Activated effector memory CD4-positive, alpha-beta T cell treated with anti-CD3 and anti-CD28 coated beads, Interleukin-2, amount 50 U/mL, for 16 hours (primary cell): Measurements from ENCODE around the gene WNK2.
"Not testable (repeated sequence)": the region's sequence is repeated elsewhere in the genome, so short reads cannot be mapped to it uniquely, and the experiment has no call there.

Experiments
- DNase-seq: peaks from one replicate; pipeline ENCODE4 v3.0.0-alpha.2; 2020

Gene WNK2

GRCh38 chr9:93345643-93346230 lies 161.8 kb downstream of the WNK2 start:
- no peak for DNase-seq

GRCh38 chr9:93346231-93347112 lies 162.5 kb downstream of the WNK2 start:
- no peak for DNase-seq

DNA sequence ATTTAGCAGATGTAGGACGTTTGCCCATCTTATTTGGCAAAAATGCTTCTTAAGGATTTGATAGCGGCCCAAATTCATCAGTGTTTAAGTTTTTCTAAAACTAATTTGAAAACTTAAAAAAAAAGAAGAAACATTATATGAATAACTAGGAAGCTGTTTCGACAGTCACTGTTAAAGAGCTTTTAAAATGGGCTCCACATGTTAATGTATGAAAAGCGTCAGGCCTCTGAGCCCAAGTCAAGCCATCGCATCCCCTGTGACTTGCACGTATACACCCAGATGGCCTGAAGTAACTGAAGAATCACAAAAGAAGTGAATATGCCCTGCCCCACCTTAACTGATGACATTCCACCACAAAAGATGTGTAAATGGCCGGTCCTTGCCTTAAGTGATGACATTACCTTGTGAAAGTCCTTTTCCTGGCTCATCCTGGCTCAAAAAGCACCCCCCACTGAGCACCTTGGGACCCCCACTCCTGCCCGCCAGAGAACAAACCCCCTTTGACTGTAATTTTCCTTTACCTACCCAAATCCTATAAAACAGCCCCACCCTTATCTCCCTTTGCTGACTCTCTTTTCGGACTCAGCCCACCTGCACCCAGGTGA lies 163.5 kb downstream of the WNK2 start:
- not testable (repeated sequence) for DNase-seq

DNA sequence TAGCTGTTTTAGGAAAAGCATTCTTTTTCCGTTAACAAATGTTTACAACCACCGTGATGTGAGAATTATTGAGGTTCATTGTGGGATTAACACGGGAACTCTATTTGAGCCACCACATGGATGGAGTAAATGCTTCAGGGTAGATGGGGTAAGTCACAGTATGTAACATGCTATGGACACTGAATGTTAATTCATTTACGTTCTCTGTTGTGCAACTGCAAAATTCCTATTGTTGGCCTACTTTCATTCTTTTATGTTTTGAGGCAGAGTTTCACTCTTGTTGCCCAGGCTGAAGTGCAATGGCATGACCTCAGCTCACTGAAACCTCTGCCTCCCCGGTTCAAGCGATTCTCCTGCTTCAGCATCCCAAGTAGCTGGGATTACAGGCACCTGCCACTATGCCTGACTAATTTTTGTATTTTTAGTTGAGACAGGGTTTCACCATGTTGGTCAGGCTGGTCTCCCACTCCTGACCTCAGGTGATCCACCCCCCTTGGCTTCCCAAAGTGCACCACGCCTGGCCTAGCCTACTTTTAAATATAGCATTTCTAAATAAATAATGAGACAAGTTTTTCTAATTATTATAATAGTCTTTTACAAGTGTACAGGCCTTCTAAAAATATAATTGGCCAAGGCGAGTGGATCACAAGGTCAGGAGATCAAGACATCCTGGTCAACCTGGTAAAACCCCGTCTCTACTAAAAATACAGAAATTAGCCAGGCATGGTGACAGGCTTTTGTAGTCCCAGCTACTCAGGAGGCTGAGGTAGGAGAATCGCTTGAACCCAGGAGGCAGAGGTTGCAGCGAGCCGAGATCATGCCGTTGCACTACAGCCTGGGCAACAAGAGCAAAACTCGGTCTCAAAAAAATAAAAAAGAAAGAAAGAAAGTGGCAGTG lies 169.7 kb downstream of the WNK2 start:
- DNase-seq: not testable (repeated sequence)

- DNase-seq: no peak
Measured at GRCh38 chr9:93354451-93354850, 170.5 kb downstream of the WNK2 start.

DNA sequence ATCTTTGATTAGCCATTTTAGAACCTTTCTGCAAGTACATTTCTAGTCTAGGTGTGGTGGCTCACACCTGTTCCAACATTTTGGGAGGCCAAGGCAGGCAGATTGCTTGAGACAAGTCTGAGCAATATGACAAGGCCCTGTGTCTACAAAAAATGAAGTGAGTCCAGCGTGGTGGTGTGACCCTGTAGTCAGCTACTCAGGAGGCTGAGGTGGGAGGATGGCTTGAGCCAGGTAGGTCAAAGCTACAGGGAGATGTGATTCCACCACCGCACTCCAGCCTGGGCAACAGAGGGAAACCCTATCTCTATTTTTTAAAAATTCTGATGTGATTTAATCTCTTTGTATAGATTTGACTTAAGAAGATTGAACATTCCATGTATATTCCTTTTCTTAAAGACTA lies 171.9 kb downstream of the WNK2 start:
- DNase-seq: no peak

- DNase-seq: no peak
Measured at GRCh38 chr9:93357649-93358048, 173.7 kb downstream of the WNK2 start.

DNA sequence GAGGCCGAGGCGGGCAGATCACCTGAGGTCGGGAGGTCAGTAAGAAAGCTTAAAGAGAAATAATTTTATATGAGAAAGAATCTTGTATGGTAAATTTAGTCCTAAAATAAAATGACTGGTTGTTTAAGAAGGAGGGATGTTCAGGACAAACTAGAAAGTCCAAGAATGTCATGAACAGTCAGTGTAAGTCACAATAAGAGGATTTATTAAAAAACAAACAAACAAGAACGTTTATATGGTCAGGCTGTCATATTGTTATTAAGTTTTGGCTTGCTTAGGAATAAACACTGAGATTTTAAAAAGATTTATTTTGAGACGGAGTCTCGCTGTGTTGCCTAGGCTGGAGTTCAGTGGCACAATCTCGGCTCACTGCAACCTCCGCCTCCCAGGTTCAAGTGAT lies 176.0 kb downstream of the WNK2 start:
- not testable (repeated sequence) for DNase-seq

DNA sequence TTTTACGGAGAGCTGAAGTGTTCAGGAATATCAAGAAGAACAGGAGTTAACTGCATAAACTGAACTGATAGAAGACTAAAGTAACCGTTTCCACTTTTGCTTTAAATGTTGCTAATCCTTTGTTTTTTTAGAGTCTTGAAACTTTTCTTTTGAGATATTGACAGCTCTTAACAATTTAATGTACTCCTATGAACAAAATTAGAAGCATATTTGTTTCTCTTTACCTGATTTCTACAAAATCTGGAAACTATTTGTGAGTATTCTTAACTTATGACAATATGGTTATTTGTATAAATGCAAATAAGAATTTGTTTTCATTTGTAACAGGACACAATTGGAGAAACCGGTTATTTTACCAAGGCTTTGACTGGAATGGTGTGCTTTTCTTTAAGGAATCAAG lies 178.1 kb downstream of the WNK2 start:
- DNase-seq: no peak

- no peak for DNase-seq
Measured at GRCh38 chr9:93364734-93365426, 180.9 kb downstream of the WNK2 start.

GRCh38 chr9:93365427-93366118 lies 181.6 kb downstream of the WNK2 start:
- no peak for DNase-seq

DNA sequence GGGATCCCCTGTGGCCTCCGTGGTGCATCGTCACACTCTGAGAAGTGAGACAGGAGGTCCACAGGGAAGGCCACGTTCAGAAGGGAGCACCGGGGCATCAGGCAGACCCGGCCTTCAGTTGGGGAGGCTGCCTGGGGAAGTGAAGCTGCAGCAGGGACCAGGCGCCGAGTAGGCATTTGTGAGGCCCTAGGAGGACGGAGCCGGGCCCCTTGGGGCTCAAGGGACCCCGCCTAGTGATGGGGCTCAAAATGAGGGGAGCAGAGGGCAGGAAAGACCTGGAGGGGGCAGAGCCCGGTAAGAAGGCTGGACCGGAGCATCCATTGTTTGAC lies 182.1 kb downstream of the WNK2 start:
- DNase-seq: no peak

GRCh38 chr9:93366486-93366885 lies 182.5 kb downstream of the WNK2 start:
- DNase-seq: not testable (repeated sequence)

DNA sequence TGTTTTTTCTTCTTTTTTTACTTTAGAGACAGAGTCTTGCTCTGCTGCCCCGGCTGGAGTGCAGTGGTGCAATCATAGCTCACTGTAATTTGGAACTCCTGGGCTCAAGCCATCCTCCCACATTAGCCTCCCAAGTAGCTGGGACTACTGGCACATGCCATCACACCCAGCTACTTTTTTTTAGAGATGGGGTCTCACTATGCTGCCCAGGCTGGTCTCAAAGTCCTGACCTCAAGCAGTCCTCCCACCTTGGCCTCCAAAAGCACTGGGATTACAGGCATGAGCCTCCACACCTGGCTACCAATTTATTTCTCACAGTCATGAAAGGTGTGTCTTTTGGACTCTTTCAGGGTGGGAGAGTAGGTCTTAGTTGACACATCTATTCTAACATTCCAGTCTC lies 184.5 kb downstream of the WNK2 start:
- DNase-seq: no peak

DNA sequence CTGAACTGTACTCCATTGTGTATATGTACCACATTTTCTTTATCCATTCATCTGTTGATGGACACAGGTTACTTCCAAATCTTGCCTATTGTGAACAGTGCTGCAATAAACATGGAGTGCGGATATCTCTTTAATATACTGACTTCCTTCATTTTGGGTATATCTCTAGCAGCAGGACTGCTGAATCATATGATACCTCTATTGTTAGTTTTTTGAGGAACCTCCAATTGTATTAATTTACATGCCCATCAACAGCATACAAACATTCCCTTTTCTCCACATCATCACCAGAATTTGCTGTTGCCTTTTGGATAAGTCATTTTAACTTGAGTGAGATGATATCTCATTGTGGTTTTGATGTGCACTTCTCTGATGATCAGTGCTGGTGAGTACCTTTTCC lies 185.7 kb downstream of the WNK2 start:
- DNase-seq: no peak
